Uterus (tissue), 4 donors: ENCODE results near the gene ETS1. TPM values are rescaled to one million over a fixed set of nuclear protein-coding genes. Genes with fewer than 3 reads are reported as not detected.

Experiments
- DNase-seq, 2 donors: peaks; one replicate each; pipeline ENCODE4 v3.0.0-alpha.2; 2019 to 2020
- H3K27ac ChIP-seq, 2 donors: fragments of 200-600 bp; sonication (generic); 1 replicate in 1 of 2; 2 replicates in 1 of 2; pipeline ENCODE4 v1.5.1; 2016 to 2018
- H3K27me3 ChIP-seq, 2 donors: fragments of 200-600 bp; sonication (generic); one replicate each; pipeline ENCODE4 v1.5.1; 2018 to 2019; ENCODE audit warnings: control low read depth in 1 of 2
- H3K36me3 ChIP-seq, 2 donors: fragments of 200-600 bp; sonication (generic); one replicate each; pipeline ENCODE4 v1.5.1; 2019; ENCODE audit warnings: control low read depth in 1 of 2
- H3K4me1 ChIP-seq, 2 donors: fragments of 200-600 bp; sonication (generic); one replicate each; pipeline ENCODE4 v1.5.1; 2018 to 2019; ENCODE audit warnings: control low read depth in 1 of 2
- H3K4me3 ChIP-seq, 2 donors: fragments of 200-600 bp; sonication (generic); 1 replicate in 1 of 2; 2 replicates in 1 of 2; pipeline ENCODE4 v1.5.1; 2018 to 2019; ENCODE audit warnings: mild to moderate bottlenecking in 1 of 2
- H3K9me3 ChIP-seq, 2 donors: fragments of 200-600 bp; sonication (generic); one replicate each; pipeline ENCODE4 v1.5.1; 2019; ENCODE audit warnings: control low read depth in 1 of 2
- POLR2A ChIP-seq, 2 donors: fragments of 450-650 bp; IDR thresholded peaks; one replicate each; pipeline ENCODE4 v1.6.1; 2016; ENCODE audit warnings: antibody characterized with exemption in 2 of 2, mild to moderate bottlenecking in 1 of 2, moderate library complexity in 1 of 2
- intact Hi-C: fragments of 100-400 bp; cut with DNase I; formaldehyde crosslinking; loops from one replicate; pipeline ENCODE4 v1.15.1; 2023; ENCODE audit warnings: low total_unique reads
- total RNA-seq, 4 donors: library from RNA; depleted of rRNA in 3 of 4; stranded (reverse); fragments of >200 nt in 3 of 4; gene quantifications; one replicate each; pipeline versions ENCODE4 v1.1.0 to v1.2.4, GENCODE V29; 2014 to 2023
- TF ChIP-seq, protein P1 (sequence below), 4 experiments: fragments of 200-600 bp in 2 of 4; fragments of 450-650 bp in 2 of 4; sonication (generic) in 2 of 4; IDR thresholded peaks; one replicate each; pipeline ENCODE4 v1.5.1; 2016 to 2019; ENCODE audit warnings: antibody characterized with exemption in 4 of 4, mild to moderate bottlenecking in 2 of 4, moderate library complexity in 1 of 4
- donor health status: DM: yes; HTN: yes; CAD: no.

ETS1 gene
- total RNA-seq, 4 donors from 2014 or later = 24.1 to 80.9 (median 58.3) TPM

DNA sequence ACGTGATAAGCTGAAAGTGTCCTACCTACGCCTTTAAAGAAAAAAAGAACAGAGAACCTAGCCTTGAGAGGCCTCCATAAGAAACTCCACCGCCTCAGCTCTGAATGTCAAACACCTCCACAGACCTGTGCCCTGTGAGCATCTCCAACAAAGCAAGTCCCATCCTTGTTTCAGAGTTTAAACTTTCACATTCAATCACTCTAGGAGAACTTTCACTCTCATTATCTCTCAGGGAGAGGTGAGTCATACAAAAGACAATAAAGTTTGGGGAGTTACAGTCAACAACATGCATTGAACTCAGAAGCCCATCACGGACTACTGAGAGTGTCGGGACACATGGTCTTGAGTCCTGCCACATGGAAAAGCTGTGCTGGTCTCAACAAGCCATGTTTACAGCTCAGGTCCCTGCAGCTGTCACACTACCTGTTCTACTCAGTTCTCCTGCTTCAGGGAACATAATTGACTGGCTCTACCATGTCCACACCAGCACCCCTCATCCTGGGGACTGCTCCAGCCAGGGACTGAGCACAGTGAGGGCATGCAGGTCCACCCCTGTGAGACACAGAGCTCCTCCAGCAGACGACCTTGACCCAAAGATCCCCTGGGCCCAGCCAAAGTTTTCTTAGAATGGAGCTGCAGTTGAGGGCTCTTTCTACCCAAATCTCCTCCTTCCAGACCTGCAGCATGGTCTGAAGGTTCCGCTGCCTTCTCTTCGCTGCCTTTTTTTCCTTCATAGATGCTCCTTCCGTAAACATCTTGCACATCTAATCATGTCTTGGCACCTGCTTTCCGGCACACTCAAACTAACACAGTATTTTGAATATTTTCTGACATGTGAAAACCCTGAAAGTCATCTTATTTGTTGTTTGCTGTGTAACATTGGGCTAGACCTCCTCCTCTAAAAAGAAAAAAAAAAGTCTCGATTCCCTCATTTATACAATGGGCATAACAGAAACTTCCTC lies 114.9 kb downstream of the ETS1 start:
- TF ChIP-seq POLR2A (IDR thresholded peaks at IDR 0.05) = no peak
- TF ChIP-seq, protein P1, sequence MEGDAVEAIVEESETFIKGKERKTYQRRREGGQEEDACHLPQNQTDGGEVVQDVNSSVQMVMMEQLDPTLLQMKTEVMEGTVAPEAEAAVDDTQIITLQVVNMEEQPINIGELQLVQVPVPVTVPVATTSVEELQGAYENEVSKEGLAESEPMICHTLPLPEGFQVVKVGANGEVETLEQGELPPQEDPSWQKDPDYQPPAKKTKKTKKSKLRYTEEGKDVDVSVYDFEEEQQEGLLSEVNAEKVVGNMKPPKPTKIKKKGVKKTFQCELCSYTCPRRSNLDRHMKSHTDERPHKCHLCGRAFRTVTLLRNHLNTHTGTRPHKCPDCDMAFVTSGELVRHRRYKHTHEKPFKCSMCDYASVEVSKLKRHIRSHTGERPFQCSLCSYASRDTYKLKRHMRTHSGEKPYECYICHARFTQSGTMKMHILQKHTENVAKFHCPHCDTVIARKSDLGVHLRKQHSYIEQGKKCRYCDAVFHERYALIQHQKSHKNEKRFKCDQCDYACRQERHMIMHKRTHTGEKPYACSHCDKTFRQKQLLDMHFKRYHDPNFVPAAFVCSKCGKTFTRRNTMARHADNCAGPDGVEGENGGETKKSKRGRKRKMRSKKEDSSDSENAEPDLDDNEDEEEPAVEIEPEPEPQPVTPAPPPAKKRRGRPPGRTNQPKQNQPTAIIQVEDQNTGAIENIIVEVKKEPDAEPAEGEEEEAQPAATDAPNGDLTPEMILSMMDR (IDR thresholded peaks at IDR 0.05) = no peak
- Histone ChIP-seq H3K4me3 (no peak overlapping the region), H3K27me3 (no peaks in the 10 kb centered on the region), H3K27ac (peak overlapping the region in 1 of 2 donors; percentile 0), H3K36me3 (no peaks in the 10 kb centered on the region), H3K4me1 (peaks cover 0 to 10% of the 10 kb centered on the region in 2 donors), H3K9me3 (no peaks in the 10 kb centered on the region)
- DNase-seq = no peak
- intact Hi-C loops = no loop called here

DNA sequence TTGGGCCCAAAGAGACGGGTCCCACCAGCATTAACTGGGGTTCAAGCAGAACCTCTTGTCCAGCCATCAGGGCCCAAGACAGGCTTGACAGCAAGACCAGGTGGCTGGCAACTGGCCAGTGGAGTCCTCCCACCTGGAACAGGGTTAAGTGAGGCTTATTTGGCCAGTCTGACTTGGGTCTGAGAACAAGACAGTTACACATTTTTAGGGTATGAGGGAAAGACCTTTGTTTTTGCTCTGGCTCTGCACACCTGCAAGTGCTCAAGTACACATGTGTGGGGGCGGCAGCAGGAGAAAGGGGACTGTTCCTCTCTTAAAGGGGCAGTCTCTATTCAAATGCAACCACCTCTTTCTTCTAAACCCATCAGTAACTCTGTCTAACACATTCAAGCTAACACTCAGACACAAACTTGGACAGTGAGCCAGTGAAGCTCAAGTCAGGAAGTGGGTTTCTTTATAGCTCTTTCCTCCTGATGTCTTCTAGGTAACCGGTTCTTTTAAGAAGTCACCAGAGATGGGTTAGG lies 116.2 kb downstream of the ETS1 start:
- no peak for DNase-seq
- Histone ChIP-seq H3K4me3 (no peak overlapping the region), H3K4me1 (peaks cover 0 to 6% of the 10 kb centered on the region in 2 donors), H3K36me3 (no peaks in the 10 kb centered on the region), H3K27me3 (no peaks in the 10 kb centered on the region), H3K27ac (peak overlapping the region in 1 of 2 donors; percentile 0), H3K9me3 (no peaks in the 10 kb centered on the region)
- intact Hi-C loops = no loop called here
- no peak for TF ChIP-seq POLR2A (IDR thresholded peaks at IDR 0.05)
- TF ChIP-seq, protein P1 (IDR thresholded peaks at IDR 0.05) = no peak

DNA sequence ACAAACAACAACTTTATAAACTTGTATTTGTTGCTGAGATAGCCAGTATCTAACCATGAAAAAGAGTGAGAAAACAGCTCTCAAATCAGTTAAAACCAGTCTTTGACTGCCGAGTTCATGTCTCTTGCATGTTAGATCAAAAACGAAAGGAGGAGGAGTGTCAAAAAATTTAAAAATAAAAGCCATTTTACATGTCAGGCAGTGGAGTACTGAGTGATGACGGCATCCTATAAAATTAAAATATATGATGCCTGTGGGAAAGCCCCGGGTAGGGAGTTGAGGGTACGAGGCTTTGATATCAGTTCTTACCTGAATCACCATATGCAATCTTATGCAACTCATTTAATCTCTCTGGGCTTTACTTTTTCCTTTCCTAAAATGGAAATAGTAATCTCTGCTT lies 117.3 kb downstream of the ETS1 start:
- no peak for DNase-seq
- Histone ChIP-seq H3K27ac (no peak overlapping the region), H3K27me3 (no peaks in the 10 kb centered on the region), H3K9me3 (no peaks in the 10 kb centered on the region), H3K36me3 (no peaks in the 10 kb centered on the region), H3K4me1 (no peaks in the 10 kb centered on the region), H3K4me3 (no peak overlapping the region)
- intact Hi-C loops = no loop called here
- TF ChIP-seq, protein P1 (IDR thresholded peaks at IDR 0.05) = no peak
- TF ChIP-seq POLR2A (IDR thresholded peaks at IDR 0.05) = no peak

DNA sequence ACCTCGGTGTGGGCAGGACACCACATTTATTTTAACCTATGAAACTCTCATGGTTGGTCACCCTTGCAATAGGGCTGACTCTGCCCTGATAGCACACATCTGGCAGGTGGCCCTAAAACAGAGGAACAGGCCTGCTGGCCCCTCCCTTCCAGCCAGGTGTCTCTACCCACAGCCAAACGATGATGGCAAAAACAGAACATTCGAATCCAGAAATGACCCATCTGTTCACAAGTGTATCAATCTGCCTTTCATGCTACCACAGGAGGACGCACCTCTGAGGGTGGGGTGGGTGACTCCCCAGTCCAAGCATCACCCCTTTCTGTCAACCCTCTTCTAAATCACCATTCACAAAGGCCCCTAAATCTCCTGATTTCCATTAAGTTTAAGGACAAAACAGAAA lies 118.1 kb downstream of the ETS1 start:
- Histone ChIP-seq H3K4me1 (no peaks in the 10 kb centered on the region), H3K9me3 (no peaks in the 10 kb centered on the region), H3K27ac (peak overlapping the region; percentile 0 to 65), H3K27me3 (no peaks in the 10 kb centered on the region), H3K4me3 (no peak overlapping the region), H3K36me3 (no peaks in the 10 kb centered on the region)
- DNase-seq = no peak
- TF ChIP-seq POLR2A (IDR thresholded peaks at IDR 0.05) = no peak
- TF ChIP-seq, protein P1 (IDR thresholded peaks at IDR 0.05) = no peak
- intact Hi-C loops = no loop called here

DNA sequence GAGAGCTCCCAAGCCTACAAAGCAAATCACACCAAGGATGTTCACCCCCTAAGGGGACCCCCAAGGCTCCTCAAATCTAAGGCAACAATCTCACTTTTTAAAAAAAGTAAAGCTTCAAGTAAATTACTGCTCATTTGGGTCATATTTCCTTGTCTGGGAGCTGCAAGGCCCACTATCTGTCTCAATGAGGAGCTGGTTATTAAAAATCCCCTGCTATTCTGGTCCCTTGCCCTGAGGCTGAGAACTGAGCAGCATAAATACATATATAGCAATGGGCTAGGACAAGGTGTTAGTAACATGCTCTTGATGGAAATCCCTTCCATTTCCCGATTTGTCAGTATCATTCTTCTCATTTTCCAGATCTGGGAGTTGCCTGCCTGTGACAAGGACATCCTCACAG lies 119.2 kb downstream of the ETS1 start:
- H3K4me1 ChIP-seq = peaks cover 0 to 5% of the 10 kb centered on the region in 2 donors
- DNase-seq = no peak
- H3K4me3 ChIP-seq = no peak overlapping the region
- H3K9me3 ChIP-seq = no peaks in the 10 kb centered on the region
- intact Hi-C loops = no loop called here
- H3K36me3 ChIP-seq = no peaks in the 10 kb centered on the region
- H3K27ac ChIP-seq = peak overlapping the region; percentile 59 to 65
- TF ChIP-seq, protein P1 (IDR thresholded peaks at IDR 0.05) = no peak
- no peak for TF ChIP-seq POLR2A (IDR thresholded peaks at IDR 0.05)
- H3K27me3 ChIP-seq = no peaks in the 10 kb centered on the region
